GM18951 (cell line): ENCODE results near the gene RPL35A.
"Not testable (repeated sequence)": the region's sequence is repeated elsewhere in the genome, so short reads cannot be mapped to it uniquely, and the experiment has no call there.

Experiments used
- POLR2A ChIP-seq: IDR thresholded peaks from 4 replicates; pipeline ENCODE4 v1.6.1; 2011; ENCODE audit warnings: mild to moderate bottlenecking; ENCODE audit not compliant: insufficient read length, insufficient read depth; ENCODE audit errors: extremely low read depth
- in situ Hi-C: fragments of 300-500 bp; cut with MboI; formaldehyde crosslinking; loops from one replicate; pipeline ENCODE4 v1.12.0; 2022; ENCODE audit warnings: low sequenced_read_pairs, mixed read lengths, inconsistent platforms; ENCODE audit not compliant: unreplicated experiment

RPL35A gene

DNA sequence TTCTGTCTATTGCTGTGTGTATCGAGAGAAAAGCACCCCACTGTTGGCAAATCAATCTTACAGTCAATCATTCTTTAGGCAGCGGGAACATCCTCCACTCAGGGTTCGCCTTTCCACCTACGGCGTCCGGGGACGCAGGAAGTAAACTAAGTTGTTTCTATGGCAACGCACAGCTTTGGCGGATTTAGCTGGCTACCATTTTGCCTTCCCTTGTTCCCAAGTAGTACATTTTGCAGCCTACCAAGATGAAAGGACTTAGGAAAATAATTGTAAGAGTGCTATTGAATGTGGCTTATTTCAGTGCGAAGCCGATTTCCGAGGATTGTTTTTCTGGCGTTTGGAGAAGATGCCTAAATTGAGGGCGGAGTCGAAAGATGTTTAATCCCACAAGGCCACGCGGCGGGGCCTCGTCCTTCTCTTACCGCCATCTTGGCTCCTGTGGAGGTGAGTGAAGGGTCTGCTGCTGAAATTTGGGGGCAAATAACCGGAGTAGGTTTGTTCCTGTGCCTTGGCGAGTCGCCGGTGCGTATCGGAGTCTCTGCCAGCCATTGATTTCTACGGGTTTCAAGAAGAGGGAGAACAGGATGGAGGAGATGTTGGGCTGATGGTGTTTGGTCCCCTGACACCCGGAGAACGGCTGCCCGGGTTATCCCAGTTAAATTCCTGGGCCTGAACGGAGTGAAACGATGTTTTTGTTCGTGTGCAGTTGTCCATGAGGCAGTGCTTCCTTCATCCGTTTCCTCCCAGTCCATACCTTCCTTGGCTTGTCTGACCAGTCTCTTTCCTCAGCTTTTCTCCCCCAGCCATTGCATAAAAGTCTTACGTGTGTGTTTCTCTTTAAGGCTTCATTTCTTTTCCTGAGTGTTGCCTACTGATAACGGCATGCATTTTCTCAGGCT, at the start of gene RPL35A:
TSS of gene RPL35A (plus strand) at position 413 of the 899 bp plus-strand sequence. CDS start 778 bp downstream, outside the sequence.
- TF ChIP-seq POLR2A = peak; percentile 94
- in situ Hi-C loops = no loop called here

DNA sequence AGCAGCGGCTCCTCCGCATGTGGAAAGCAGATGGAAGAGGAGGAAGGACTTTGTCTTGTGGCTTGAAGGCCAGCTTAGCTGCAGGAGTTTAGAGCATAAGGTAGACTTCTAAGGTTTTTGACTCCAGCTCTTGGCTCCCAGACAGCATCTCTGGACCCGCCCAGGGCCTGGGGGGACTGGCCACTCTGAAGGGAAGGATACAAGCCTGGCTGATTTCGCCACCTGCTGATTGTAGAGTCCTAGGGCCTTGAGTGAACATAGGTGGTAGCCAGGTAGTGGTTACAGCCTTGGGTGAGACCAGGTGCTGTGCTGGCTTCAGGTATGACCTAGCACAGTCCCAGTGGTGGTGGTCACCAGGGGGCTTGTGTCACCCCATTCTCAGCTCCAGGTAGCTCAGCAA, 48.4 kb upstream of the RPL35A start:
- in situ Hi-C loops = no loop called here
- no peak for TF ChIP-seq POLR2A

DNA sequence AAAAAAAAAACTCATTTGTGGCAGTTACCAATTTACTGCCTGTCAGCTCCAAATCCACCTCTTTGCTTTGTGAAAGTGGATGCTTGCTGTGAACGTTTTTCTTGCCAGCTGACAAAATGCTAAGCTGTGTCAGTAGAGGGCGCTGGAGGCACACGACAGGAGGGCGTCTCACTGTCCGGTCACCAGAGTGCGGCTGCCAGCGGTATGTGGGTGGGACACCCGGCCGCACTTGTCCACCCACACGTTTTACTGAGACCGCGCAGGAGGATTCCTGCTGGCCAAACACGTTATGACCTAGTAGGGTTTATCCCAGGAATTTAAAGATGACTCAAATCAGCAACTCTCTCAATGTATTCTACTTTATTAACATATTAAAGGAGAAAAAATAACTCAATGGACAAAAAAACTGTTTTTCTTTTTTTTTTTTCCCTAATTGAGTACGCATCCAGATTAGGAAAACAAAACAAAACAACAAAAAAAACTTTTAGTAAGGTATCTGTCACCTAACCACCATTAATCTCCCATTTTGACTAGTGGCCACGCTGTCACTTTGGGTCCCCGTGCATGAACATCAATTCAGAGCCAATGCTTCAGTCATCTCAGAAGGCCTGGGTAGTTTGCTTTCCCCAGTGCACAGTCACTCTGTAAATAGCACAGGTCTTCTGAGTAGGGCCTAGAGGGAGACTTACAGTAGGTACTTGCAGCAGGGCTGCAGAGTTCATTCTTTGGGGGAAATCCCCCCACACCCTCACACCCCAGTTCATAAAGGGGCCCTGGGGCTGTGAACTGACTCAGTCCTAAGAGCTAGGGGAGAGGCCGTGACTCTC, 43.8 kb upstream of the RPL35A start:
- in situ Hi-C loops = no loop called here
- no peak for TF ChIP-seq POLR2A

DNA sequence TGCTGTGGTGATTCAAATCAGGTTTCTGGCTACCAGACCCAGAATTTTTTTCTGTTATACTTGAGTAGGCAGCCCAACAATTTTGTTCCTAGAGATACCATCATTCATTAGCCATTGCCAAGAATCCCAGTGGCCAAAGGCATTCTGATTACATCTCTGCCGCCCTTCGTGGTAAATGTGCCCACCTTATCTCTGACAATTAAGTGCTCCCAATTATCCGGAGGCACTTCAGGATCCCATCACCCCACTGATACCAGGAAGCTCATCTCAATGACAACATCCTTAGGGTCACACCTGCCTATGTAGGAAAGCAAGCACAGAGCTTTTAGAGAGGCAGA, 43.2 kb upstream of the RPL35A start:
- in situ Hi-C loops = no loop called here
- no peak for TF ChIP-seq POLR2A

DNA sequence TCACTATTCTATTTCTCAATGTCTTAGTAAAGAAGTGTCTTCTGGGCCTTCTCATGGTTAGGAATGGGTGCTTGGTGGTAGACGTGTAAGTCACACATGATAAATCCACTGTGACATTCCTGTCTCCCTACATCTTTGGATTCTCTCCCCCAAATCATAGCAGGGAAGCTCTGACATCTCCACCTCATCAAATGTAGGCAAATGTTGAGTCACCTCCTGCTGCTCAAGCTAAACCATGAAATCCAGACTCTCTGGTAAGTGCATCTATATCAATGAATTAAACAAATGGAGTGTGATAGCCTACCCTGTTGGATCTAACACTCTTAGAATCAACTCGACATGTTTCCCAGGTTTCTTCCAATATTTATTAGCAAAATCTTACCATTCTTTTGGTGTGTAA, 42.8 kb upstream of the RPL35A start:
- TF ChIP-seq POLR2A = no peak
- in situ Hi-C loops = no loop called here

DNA sequence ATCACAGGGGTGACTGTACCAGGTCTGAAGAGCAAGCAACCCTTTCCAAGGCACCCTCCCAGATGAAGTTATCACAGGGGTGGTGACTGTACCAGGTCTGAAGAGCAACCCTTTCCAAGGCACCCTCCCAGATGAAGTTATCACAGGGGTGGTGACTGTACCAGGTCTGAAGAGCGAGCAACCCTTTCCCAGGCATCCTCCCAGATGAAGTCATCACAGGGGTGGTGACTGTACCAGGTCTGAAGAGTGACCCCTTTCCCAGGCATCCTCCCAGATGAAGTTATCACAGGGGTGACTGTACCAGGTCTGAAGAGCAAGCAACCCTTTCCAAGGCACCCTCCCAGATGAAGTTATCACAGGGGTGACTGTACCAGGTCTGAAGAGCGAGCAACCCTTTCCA, 41.4 kb upstream of the RPL35A start:
- in situ Hi-C loops = not testable (repeated sequence)

DNA sequence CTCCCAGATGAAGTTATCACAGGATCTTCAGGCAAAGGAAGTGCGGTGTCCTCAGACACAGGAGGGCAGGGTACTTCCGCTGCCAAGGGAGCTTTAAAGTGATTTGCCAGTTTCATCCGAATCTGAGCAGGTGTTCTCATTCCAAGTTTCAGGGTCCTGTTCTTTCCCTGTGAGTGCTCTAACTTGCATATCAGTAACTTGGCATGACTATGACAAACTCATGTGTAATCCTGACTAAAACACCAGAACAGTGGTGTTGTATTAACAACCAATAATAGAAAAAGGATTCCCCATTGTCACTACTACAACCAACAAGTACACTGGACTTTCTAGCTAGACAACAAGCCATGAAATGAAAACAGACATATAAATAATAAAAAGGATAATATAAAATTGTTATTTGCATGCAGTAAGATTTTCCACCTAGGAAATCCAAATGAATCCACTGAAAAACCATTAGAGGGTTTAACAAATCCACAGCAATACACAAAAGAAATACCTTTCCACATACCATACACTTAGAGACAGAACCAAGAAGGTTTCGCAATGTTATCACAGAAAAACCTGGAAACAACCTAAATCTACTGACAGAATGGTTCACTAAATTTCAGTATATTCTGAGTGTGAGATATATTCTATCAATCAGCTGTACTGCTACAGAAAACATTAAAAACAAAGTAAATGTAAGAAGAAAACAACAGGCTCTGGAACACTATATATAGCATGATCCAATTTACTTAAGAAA, 40.9 kb upstream of the RPL35A start:
- TF ChIP-seq POLR2A = no peak
- in situ Hi-C loops = no loop called here

DNA sequence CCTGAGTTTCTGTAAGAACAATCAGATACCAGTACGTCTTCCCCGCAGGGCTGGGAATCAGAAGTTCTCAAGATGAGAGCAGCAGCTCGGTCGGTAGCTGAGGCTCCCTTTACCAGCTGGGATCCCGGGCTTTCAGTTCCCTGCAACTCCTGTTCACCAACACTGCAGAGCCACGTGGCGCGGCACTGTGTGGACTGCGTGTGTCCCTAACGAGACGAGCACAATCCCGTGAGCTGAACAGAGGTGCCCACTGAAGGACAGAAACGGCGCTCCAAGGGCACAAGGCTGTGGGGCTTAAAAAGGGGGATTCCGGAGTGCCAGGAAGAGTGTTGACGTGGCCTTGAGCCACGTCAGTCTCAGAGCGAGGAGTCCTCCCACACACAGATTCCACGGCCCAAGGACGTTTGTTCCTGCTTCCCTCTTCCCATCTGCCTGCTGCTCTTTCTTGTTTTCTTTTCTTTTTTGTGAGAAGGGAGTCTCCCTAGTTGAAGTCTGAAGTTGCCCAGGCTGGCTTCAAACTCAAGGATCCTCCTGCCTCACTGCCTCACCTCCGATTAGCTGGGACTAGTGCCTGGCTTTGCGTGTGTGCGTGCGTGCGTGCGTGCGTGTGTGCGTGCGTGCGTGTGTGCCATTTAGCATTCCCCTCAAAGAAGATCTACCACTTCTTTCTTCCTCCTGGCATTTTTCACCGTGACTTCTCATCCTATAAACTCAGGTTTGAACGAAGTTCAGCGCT, 37.1 kb upstream of the RPL35A start:
- in situ Hi-C loops = no loop called here
- TF ChIP-seq POLR2A = no peak

DNA sequence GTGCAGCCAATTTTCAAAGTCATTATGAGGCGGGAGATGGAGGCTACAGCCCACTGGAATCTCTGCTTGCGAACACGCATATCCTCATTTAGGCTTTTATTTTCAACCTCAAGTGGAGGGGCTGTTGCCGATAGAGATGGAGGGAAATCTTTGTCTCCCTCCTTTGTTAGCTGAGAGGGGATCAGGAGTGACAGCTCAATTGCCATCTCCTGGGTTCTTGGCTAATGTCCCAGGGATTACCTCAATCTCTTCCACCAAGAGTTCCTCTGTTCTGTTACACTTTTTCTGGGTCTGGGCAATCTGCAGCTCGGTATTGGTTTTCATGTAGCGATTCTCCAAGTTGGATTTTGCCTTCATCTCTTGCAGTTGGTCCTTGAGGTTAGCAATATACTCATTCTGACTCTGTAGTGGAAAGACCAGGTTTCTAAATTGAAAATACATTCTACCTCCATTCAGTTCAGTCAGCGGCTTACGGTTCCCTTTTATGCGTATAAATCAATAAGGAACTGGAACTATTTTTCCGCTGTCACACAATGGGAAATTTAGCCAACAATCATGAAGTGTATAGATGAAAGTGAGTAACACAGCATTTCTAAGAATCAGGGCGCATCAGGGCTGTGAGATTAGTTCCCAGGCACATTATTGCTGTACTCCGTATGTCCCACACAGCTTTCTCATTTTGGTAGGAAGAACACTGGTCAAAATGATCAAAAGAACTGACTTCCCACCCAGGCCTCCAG, 36.2 kb upstream of the RPL35A start:
- in situ Hi-C loops = no loop called here
- no peak for TF ChIP-seq POLR2A

DNA sequence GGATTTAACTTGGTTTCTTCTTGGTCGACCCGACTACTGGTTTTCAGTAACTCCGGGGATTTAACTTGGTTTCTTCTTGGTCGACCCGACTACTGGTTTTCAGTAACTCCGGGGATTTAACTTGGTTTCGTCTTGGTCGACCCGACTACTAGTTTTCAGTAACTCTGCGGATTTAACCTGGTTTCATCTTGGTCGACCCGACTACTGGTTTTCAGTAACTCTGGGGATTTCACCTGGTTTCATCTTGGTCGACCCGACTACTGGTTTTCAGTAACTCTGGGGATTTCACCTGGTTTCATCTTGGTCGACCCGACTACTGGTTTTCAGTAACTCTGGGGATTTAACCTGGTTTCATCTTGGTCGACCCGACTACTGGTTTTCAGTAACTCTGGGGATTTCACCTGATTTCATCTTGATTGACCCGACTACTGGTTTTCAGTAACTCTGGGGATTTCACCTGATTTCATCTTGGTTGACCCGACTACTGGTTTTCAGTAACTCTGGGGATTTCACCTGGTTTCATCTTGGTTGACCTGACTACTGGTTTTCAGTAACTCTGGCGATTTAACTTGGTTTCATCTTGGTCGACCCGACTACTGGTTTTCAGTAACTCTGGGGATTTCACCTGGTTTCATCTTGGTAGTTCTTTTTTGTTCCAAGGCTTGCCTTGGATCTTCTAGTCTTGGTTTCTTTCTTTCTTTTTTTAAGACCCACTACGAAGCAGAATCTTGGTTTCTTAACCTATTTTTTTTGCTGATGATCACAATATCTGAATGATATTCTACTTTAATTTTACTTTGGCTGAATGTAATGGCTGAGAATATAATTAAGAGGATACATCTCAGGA, 28.3 kb upstream of the RPL35A start:
- in situ Hi-C loops = not testable (repeated sequence)

DNA sequence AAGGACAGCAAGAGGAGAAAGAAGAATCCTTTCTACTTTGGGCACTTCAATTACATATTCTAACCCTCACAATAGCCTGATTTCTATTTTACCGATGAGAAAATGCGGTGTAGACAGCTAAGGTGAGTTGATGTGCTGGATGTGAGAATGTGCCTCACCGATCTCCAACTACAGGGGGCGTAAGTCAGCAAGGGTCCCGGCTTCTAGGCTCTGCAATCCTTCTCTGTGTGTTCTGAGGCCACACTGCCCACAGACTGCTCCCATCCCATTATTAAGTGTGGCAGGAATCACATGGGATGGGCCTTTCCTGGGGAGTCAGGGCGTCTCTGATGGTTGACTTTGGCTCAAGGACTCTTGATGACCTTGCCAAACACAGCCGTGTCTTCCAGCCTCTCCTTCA, 23.6 kb upstream of the RPL35A start:
- TF ChIP-seq POLR2A = no peak
- in situ Hi-C loops = no loop called here

DNA sequence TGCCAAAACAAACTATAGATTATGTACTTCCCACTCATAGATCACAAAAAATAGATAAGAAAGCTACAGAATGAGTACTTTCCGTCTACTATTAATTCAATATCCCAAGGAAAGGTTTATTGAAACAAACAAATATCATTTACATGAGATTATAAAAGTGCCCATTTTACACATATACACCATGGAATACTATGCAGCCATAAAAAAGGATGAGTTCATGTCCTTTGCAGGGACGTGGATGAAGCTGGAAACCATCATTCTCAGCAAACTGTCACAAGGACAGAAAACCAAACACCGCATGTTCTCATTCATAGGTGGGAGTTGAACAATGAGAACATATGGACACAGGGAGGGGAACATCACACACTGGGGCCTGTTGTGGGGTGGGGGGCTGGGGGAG, 22.4 kb upstream of the RPL35A start:
- in situ Hi-C loops = not testable (repeated sequence)
